HFF-Myc (cell line): ENCODE data around the gene ZNF816.
A peak's percentile ranks its signal among the peaks of the same experiment; 100 is the strongest.

Experiments used
- DNase-seq: peaks from one replicate; pipeline ENCODE4 v3.0.0-alpha.2; 2011; ENCODE audit warnings: low read depth; ENCODE audit errors: extremely low read depth
- H3K4me3 ChIP-seq: replicated peaks from 2 replicates; pipeline ENCODE4 v1.5.1; 2011; ENCODE audit warnings: low read depth, mild to moderate bottlenecking, control low read depth, low read length
- CTCF ChIP-seq: IDR thresholded peaks from 2 replicates; pipeline ENCODE4 v1.5.1; 2012; ENCODE audit warnings: mild to moderate bottlenecking, low read depth, low read length, control low read depth; ENCODE audit errors: missing control alignments

ZNF816 gene

GRCh38 chr19:52963247-52963618 is 552 bp upstream of the ZNF816 start:
- DNase-seq, result no peak
- TF ChIP-seq CTCF, result no peak
- H3K4me3 ChIP-seq, result peak overlapping the region; percentile 62

GRCh38 chr19:52961981-52962380 is 700 bp downstream of the ZNF816 start:
- peak overlapping the region; percentile 62 for H3K4me3 ChIP-seq
- no peak for TF ChIP-seq CTCF
- DNase-seq, result no peak

GRCh38 chr19:52959613-52960295 is 2.9 kb downstream of the ZNF816 start:
- no peak overlapping the region for H3K4me3 ChIP-seq
- no peak for TF ChIP-seq CTCF
- DNase-seq, result no peak

- no peak for TF ChIP-seq CTCF
- no peak overlapping the region for H3K4me3 ChIP-seq
- DNase-seq, result no peak
Measured at GRCh38 chr19:52957591-52957990, 5.1 kb downstream of the ZNF816 start.

- no peak overlapping the region for H3K4me3 ChIP-seq
- no peak for DNase-seq
- TF ChIP-seq CTCF, result no peak
Measured at GRCh38 chr19:52956917-52957316, 5.8 kb downstream of the ZNF816 start.

GRCh38 chr19:52949422-52949821 is 13.3 kb downstream of the ZNF816 start:
- no peak overlapping the region for H3K4me3 ChIP-seq
- no peak for DNase-seq
- no peak for TF ChIP-seq CTCF
